Skeletal muscle tissue (tissue), 4 donors: ENCODE results near the gene PRSS56. TPM values are rescaled to one million over a fixed set of nuclear protein-coding genes. Genes with fewer than 3 reads are reported as not detected.

Experiments
- H3K27ac ChIP-seq: one replicate; pipeline ENCODE4 v1.7.0; 2013; ENCODE audit warnings: mild to moderate bottlenecking, low read depth, low read length, inconsistent platforms
- H3K27me3 ChIP-seq, 3 donors: one replicate each; pipeline ENCODE4 v1.7.0; 2013; ENCODE audit warnings: low read length in 3 of 3; ENCODE audit not compliant: control insufficient read depth in 3 of 3, insufficient read depth in 3 of 3
- H3K36me3 ChIP-seq, 3 donors: one replicate each; pipeline ENCODE4 v1.7.0; 2013; ENCODE audit warnings: low read length in 3 of 3; ENCODE audit not compliant: control insufficient read depth in 3 of 3, insufficient read depth in 3 of 3
- H3K4me1 ChIP-seq, 3 donors: one replicate each; pipeline ENCODE4 v1.7.0; 2013; ENCODE audit warnings: low read length in 3 of 3, mild to moderate bottlenecking in 3 of 3; ENCODE audit not compliant: control insufficient read depth in 3 of 3, insufficient read depth in 3 of 3
- H3K4me3 ChIP-seq, 3 donors: one replicate each; pipeline ENCODE4 v1.7.0; 2013; ENCODE audit warnings: low read length in 3 of 3
- H3K9ac ChIP-seq, 3 donors: one replicate each; pipeline ENCODE4 v1.7.0; 2013; ENCODE audit warnings: low read length in 3 of 3, mild to moderate bottlenecking in 3 of 3, moderate library complexity in 2 of 3, low read depth in 1 of 3
- H3K9me3 ChIP-seq, 3 donors: one replicate each; pipeline ENCODE4 v1.7.0; 2013; ENCODE audit warnings: low read length in 3 of 3; ENCODE audit not compliant: control insufficient read depth in 3 of 3
- total RNA-seq: library from RNA; depleted of rRNA; stranded (reverse); fragments of >200 nt; gene quantifications from one replicate; pipeline ENCODE4 v1.2.3, GENCODE V29; 2014
- donor health status: Osteomylitis.

Gene PRSS56
- total RNA-seq, 1 donor from 2014 or later: 1.0 TPM

GRCh38 chr2:232481322-232482140 is 38.7 kb upstream of the PRSS56 start:
- no peaks in the 10 kb centered on the region for H3K9me3 ChIP-seq
- H3K9ac ChIP-seq: no peak overlapping the region
- H3K27ac ChIP-seq: no peak overlapping the region
- no peak overlapping the region for H3K4me3 ChIP-seq
- peaks cover 35 to 63% (median 53%) of the 10 kb centered on the region in 3 donors for H3K27me3 ChIP-seq
- H3K4me1 ChIP-seq: peaks cover 0 to 3% (median 3%) of the 10 kb centered on the region in 3 donors
- no peaks in the 10 kb centered on the region for H3K36me3 ChIP-seq

GRCh38 chr2:232482301-232483238 is 37.6 kb upstream of the PRSS56 start:
- no peak overlapping the region for H3K27ac ChIP-seq
- peaks cover 0 to 3% (median 3%) of the 10 kb centered on the region in 3 donors for H3K4me1 ChIP-seq
- H3K27me3 ChIP-seq: peaks cover 42 to 71% (median 62%) of the 10 kb centered on the region in 3 donors
- no peaks in the 10 kb centered on the region for H3K36me3 ChIP-seq
- H3K9ac ChIP-seq: no peak overlapping the region
- no peak overlapping the region for H3K4me3 ChIP-seq
- no peaks in the 10 kb centered on the region for H3K9me3 ChIP-seq

GRCh38 chr2:232483311-232483922 is 36.8 kb upstream of the PRSS56 start:
- no peaks in the 10 kb centered on the region for H3K9me3 ChIP-seq
- no peaks in the 10 kb centered on the region for H3K36me3 ChIP-seq
- no peak overlapping the region for H3K27ac ChIP-seq
- peaks cover 0 to 3% (median 3%) of the 10 kb centered on the region in 3 donors for H3K4me1 ChIP-seq
- no peak overlapping the region for H3K9ac ChIP-seq
- H3K27me3 ChIP-seq: peaks cover 48 to 65% (median 64%) of the 10 kb centered on the region in 3 donors
- H3K4me3 ChIP-seq: no peak overlapping the region

GRCh38 chr2:232483923-232484627 is 36.1 kb upstream of the PRSS56 start:
- H3K9ac ChIP-seq: no peak overlapping the region
- H3K4me1 ChIP-seq: peaks cover 0 to 3% (median 3%) of the 10 kb centered on the region in 3 donors
- no peak overlapping the region for H3K27ac ChIP-seq
- H3K4me3 ChIP-seq: no peak overlapping the region
- no peaks in the 10 kb centered on the region for H3K36me3 ChIP-seq
- H3K9me3 ChIP-seq: no peaks in the 10 kb centered on the region
- H3K27me3 ChIP-seq: peaks cover 51 to 69% (median 63%) of the 10 kb centered on the region in 3 donors

GRCh38 chr2:232484628-232485347 is 35.4 kb upstream of the PRSS56 start:
- Histone ChIP-seq H3K27ac (no peak overlapping the region), H3K9me3 (no peaks in the 10 kb centered on the region), H3K9ac (no peak overlapping the region), H3K27me3 (peaks cover 57 to 69% (median 61%) of the 10 kb centered on the region in 3 donors), H3K36me3 (no peaks in the 10 kb centered on the region), H3K4me3 (no peak overlapping the region), H3K4me1 (peaks cover 0 to 3% (median 3%) of the 10 kb centered on the region in 3 donors)

GRCh38 chr2:232485348-232485756 is 34.8 kb upstream of the PRSS56 start:
- H3K4me3 ChIP-seq: no peak overlapping the region
- peaks cover 58 to 69% (median 61%) of the 10 kb centered on the region in 3 donors for H3K27me3 ChIP-seq
- H3K4me1 ChIP-seq: peaks cover 0 to 3% (median 3%) of the 10 kb centered on the region in 3 donors
- H3K36me3 ChIP-seq: no peaks in the 10 kb centered on the region
- no peak overlapping the region for H3K27ac ChIP-seq
- H3K9me3 ChIP-seq: no peaks in the 10 kb centered on the region
- H3K9ac ChIP-seq: no peak overlapping the region

GRCh38 chr2:232485757-232486557 is 34.2 kb upstream of the PRSS56 start:
- H3K27me3 ChIP-seq: peaks cover 58 to 63% (median 61%) of the 10 kb centered on the region in 3 donors
- H3K9me3 ChIP-seq: no peaks in the 10 kb centered on the region
- no peak overlapping the region for H3K9ac ChIP-seq
- H3K4me1 ChIP-seq: peaks cover 0 to 3% (median 3%) of the 10 kb centered on the region in 3 donors
- H3K4me3 ChIP-seq: no peak overlapping the region
- no peak overlapping the region for H3K27ac ChIP-seq
- H3K36me3 ChIP-seq: no peaks in the 10 kb centered on the region

GRCh38 chr2:232486558-232487384 is 33.4 kb upstream of the PRSS56 start:
- Histone ChIP-seq H3K27me3 (peaks cover 58 to 61% (median 60%) of the 10 kb centered on the region in 3 donors), H3K27ac (no peak overlapping the region), H3K9me3 (no peaks in the 10 kb centered on the region), H3K4me1 (peaks cover 0 to 3% (median 3%) of the 10 kb centered on the region in 3 donors), H3K9ac (peak overlapping the region in 1 of 3 donors; percentile 16), H3K36me3 (no peaks in the 10 kb centered on the region), H3K4me3 (no peak overlapping the region)
